Measurements from ENCODE around the gene PSMC2.
"Not testable (repeated sequence)": the region's sequence is repeated elsewhere in the genome, so short reads cannot be mapped to it uniquely, and the experiment has no call there.

The PSMC2 gene

DNA sequence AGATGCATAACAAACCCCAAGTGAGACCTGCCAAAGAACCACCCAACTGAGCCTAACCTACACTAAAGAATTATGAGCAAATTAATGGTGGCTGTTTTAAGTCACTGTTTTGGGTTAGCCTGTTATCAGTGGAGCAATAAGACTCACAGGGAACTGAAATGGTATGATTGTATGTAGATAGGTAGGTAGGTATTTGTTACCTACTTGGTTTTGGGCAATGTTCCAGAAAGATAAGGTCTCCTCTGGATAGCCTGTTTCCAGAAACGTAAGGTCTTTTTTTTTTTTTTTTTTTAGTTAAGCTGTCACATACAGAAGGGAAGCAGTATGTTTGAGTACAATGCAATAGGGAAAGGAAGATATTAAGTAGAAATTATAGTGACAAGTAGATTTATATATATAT is 47.6 kb downstream of the PSMC2 start:
- DNase-seq (ENCODE audit: low read depth), result no peak
- TF ChIP-seq, protein P1, sequence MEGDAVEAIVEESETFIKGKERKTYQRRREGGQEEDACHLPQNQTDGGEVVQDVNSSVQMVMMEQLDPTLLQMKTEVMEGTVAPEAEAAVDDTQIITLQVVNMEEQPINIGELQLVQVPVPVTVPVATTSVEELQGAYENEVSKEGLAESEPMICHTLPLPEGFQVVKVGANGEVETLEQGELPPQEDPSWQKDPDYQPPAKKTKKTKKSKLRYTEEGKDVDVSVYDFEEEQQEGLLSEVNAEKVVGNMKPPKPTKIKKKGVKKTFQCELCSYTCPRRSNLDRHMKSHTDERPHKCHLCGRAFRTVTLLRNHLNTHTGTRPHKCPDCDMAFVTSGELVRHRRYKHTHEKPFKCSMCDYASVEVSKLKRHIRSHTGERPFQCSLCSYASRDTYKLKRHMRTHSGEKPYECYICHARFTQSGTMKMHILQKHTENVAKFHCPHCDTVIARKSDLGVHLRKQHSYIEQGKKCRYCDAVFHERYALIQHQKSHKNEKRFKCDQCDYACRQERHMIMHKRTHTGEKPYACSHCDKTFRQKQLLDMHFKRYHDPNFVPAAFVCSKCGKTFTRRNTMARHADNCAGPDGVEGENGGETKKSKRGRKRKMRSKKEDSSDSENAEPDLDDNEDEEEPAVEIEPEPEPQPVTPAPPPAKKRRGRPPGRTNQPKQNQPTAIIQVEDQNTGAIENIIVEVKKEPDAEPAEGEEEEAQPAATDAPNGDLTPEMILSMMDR (IDR thresholded peaks at IDR 0.05; ENCODE audit: control insufficient read depth, insufficient read depth, low read depth, low read length, missing control alignments), result no peak
- no peak overlapping the region for H3K4me3 ChIP-seq (ENCODE audit: control insufficient read depth, low read depth, low read length)

DNA sequence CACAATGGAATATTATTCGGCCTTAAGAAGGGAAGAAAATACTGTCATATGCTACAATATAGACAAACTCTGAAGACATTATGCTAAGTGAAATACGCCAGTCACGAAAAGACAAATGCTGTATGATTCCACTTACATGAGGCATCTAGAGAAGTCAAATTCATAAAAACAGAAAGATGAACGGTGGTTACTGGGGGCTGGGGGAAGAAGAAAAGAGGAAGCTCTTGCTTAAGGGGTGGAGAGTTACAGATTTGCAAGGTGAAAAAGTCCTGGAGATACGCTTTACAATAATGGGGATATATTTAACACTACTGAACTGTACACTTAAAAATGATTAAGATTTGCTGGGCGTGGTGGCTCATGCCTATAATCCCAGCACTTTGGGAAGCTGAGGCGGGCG is 49.0 kb downstream of the PSMC2 start:
- DNase-seq (ENCODE audit: low read depth), result no peak

DNA sequence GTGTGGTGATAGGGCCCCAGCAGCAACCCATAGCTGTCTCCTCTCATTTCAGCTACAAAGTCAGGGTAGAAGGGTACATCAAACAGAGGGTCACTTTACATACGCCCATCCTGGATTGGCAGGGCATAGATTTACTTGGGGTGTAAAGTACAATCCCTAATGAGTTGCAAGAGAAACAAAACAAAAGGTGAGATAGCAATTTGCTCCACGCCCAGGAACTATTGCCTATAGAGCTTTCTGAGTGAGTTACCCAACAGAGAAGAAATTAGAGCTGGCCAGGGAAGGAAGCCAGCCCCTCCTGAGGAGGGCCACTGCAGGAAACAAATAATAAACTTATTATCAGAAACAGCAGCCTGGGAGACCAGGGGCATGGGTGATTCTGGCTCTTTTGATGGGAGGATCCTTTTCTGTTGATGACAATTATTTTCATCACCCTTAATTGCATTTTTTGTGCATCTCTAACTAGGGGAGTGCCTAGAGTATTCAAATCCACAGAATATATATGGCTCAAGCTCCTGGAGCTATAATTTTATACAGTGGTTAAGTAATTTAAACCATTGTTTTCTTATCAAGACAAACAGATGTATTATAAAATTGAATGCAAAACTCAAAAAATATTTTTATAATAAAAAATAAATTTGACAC is 51.2 kb downstream of the PSMC2 start:
- DNase-seq (ENCODE audit: low read depth), result no peak
- H3K4me3 ChIP-seq (ENCODE audit: control insufficient read depth, low read depth, low read length), result no peak overlapping the region
- TF ChIP-seq, protein P1 (IDR thresholded peaks at IDR 0.05; ENCODE audit: control insufficient read depth, insufficient read depth, low read depth, low read length, missing control alignments), result no peak

More for the DNA sequence above, 49.0 kb downstream of the PSMC2 start:
- no peak overlapping the region for H3K4me3 ChIP-seq (ENCODE audit: control insufficient read depth, low read depth, low read length)
- TF ChIP-seq, protein P1 (IDR thresholded peaks at IDR 0.05; ENCODE audit: control insufficient read depth, insufficient read depth, low read depth, low read length, missing control alignments), result no peak

DNA sequence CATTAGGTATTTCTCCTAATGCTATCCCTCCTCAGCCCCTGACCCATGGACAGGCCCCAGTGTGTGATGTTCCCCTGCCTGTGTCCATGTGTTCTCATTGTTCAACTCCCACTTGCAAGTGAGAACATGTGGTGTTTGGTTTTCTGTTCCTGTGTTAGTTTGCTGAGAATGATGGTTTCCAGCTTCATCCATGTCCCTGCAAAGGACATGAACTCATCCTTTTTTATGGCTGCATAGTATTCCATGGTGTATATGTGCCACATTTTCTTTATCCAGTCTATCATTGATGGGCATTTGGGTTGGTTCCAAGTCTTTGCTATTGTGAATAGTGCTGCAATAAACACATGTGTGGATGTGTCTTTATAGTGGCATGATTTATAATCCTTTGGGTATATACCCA is 52.2 kb downstream of the PSMC2 start:
- H3K4me3 ChIP-seq (ENCODE audit: control insufficient read depth, low read depth, low read length); DNase-seq (ENCODE audit: low read depth): not testable (repeated sequence)

DNA sequence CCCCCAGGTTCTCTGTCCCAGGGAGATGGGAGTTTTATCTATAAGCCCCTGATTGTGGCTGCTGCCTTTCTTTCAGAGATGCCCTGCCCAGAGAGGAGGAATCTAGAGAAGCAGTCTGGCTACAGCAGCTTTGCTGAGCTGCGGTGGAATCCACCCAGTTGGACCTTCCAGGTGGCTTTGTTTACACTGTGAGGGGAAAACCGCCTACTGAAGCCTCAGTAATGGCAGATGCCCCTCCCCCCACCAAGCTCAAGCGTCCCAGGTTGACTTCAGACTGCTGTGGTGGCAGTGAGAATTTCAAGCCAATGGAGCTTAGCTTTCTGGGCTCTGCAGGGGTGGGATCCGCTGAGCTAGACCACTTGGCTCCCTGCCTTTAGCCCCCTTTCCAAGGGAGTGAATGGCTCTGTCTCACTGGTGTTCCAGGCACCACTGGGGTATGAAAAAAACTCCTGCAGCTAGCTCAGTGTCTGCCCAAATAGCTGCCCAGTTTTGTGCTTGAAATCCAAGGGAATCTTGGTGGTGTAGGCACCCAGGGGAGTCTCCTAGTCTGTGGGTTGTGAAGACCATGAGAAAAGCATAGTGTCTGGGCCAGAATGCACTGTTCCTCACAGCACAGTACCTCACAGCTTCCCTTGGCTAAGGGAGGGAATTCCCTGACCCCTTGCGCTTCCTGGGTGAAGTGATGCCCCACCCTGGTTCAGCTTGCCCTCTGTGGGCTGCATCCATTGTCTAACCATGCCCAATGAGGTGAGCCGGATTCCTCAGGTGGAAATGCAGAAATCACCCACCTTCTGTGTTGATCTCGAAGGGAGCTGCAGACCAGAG is 58.6 kb downstream of the PSMC2 start:
- H3K4me3 ChIP-seq (ENCODE audit: control insufficient read depth, low read depth, low read length); DNase-seq (ENCODE audit: low read depth): not testable (repeated sequence)

DNA sequence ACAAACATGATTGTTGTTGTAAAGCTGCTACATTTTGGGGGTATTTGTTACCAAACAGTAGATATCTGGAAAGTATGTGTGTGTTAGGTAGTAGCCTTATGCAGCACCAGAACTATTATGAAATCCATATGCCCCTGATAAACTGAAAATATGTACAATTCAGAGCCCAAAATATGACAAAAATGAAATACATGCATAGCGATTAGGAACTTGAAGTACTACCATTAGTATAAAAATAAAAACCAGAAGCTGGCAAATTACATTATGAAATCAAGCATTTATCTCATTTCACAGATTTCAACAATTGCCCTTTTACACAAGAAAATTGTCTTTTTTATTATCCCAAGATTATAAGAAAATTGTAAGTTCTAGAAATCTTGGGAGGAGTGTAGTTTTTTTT is 64.7 kb downstream of the PSMC2 start:
- DNase-seq (ENCODE audit: low read depth), result no peak
- H3K4me3 ChIP-seq (ENCODE audit: control insufficient read depth, low read depth, low read length), result no peak overlapping the region
- TF ChIP-seq, protein P1 (IDR thresholded peaks at IDR 0.05; ENCODE audit: control insufficient read depth, insufficient read depth, low read depth, low read length, missing control alignments), result no peak

DNA sequence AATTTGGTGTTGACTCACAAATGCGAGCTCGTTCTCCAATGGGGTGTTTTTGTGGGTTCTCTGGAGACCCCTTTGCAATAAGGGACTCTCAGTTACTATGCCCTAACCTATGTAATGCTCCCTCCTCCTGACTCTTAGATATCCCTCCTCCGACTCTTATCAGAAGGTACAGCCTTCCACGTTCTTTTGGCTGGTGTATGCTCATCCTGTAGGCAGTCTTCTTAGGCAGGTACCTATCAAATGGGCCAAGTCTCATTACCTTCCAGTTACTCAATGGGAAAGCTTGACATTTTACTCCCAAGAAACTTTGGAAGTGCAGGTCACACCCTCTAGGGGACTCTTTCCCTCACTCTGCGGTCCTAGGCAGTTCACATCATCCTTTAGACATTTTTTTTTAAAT is 66.0 kb downstream of the PSMC2 start:
- TF ChIP-seq, protein P1 (IDR thresholded peaks at IDR 0.05; ENCODE audit: control insufficient read depth, insufficient read depth, low read depth, low read length, missing control alignments), result no peak
- DNase-seq (ENCODE audit: low read depth), result no peak
- no peak overlapping the region for H3K4me3 ChIP-seq (ENCODE audit: control insufficient read depth, low read depth, low read length)

Measured in AG09309 (cell line).